ENCODE measurements around the gene BPIFB4.

GRCh38 chr20:33042430-33042829 lies 37.0 kb upstream of the BPIFB4 start:
- TF ChIP-seq, protein P1, sequence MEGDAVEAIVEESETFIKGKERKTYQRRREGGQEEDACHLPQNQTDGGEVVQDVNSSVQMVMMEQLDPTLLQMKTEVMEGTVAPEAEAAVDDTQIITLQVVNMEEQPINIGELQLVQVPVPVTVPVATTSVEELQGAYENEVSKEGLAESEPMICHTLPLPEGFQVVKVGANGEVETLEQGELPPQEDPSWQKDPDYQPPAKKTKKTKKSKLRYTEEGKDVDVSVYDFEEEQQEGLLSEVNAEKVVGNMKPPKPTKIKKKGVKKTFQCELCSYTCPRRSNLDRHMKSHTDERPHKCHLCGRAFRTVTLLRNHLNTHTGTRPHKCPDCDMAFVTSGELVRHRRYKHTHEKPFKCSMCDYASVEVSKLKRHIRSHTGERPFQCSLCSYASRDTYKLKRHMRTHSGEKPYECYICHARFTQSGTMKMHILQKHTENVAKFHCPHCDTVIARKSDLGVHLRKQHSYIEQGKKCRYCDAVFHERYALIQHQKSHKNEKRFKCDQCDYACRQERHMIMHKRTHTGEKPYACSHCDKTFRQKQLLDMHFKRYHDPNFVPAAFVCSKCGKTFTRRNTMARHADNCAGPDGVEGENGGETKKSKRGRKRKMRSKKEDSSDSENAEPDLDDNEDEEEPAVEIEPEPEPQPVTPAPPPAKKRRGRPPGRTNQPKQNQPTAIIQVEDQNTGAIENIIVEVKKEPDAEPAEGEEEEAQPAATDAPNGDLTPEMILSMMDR (IDR thresholded peaks at IDR 0.05; ENCODE audit: low read depth, low read length) = no peak
- no peak for TF ChIP-seq POLR2A (IDR thresholded peaks at IDR 0.05; ENCODE audit: extremely low read depth, insufficient read length)
